Progenitor cell of endocrine pancreas (in vitro differentiated cells): ENCODE data around the gene ABCB9. TPM values are rescaled to one million over a fixed set of nuclear protein-coding genes. Genes with fewer than 3 reads are reported as not detected.
A peak's percentile ranks its signal among the peaks of the same experiment; 100 is the strongest.

Experiments used
- DNase-seq: peaks from one replicate; pipeline ENCODE4 v3.0.0; 2021; ENCODE audit warnings: low spot score; ENCODE audit not compliant: unreplicated experiment
- H3K27ac Mint-ChIP-seq: 2 replicates; pipeline ENCODE4 v1.8.0; 2021; ENCODE audit warnings: mild to moderate bottlenecking, moderate library complexity, mixed read lengths
- H3K27me3 Mint-ChIP-seq: 2 replicates; pipeline ENCODE4 v1.8.0; 2021; ENCODE audit warnings: mixed read lengths
- H3K36me3 Mint-ChIP-seq: 2 replicates; pipeline ENCODE4 v1.8.0; 2022; ENCODE audit warnings: mixed read lengths; ENCODE audit not compliant: insufficient read depth
- H3K4me1 Mint-ChIP-seq: 2 replicates; pipeline ENCODE4 v1.8.0; 2021; ENCODE audit warnings: low read depth, mixed read lengths
- H3K4me3 Mint-ChIP-seq: 2 replicates; pipeline ENCODE4 v1.8.0; 2021; ENCODE audit warnings: low read depth, mild to moderate bottlenecking, moderate library complexity, mixed read lengths
- H3K9me3 Mint-ChIP-seq: 2 replicates; pipeline ENCODE4 v1.8.0; 2021; ENCODE audit warnings: low read depth, mixed read lengths
- CTCF ChIP-seq: fragments of 200-600 bp; sonication (generic); IDR thresholded peaks from one replicate; pipeline ENCODE4 v1.5.0; 2021; ENCODE audit warnings: antibody characterized with exemption, mild to moderate bottlenecking; ENCODE audit not compliant: unreplicated experiment
- total RNA-seq: library from RNA; stranded (reverse); gene quantifications from 2 replicates; pipeline ENCODE4 v1.2.1, GENCODE V29; 2021

The ABCB9 gene
- total RNA-seq, 1 donor from 2014 or later: 10.4 TPM

- Mint-ChIP-seq H3K9me3 (no peaks in the 10 kb centered on the region), H3K4me3 (peak overlapping the region; percentile 29), H3K27ac (no peak overlapping the region), H3K4me1 (peaks cover 21% of the 10 kb centered on the region), H3K36me3 (no peaks in the 10 kb centered on the region), H3K27me3 (no peaks in the 10 kb centered on the region)
- no peak for TF ChIP-seq CTCF
- no peak for DNase-seq
These were observed 11.6 kb upstream of the ABCB9 start for GRCh38 chr12:122977655-122978392.

GRCh38 chr12:122977153-122977552, 10.9 kb upstream of the ABCB9 start:
- peaks cover 21% of the 10 kb centered on the region for H3K4me1 Mint-ChIP-seq
- H3K27me3 Mint-ChIP-seq: no peaks in the 10 kb centered on the region
- no peaks in the 10 kb centered on the region for H3K36me3 Mint-ChIP-seq
- no peak overlapping the region for H3K27ac Mint-ChIP-seq
- H3K9me3 Mint-ChIP-seq: no peaks in the 10 kb centered on the region
- no peak for TF ChIP-seq CTCF
- no peak for DNase-seq
- H3K4me3 Mint-ChIP-seq: peak overlapping the region; percentile 14

GRCh38 chr12:122976648-122976975, 10.3 kb upstream of the ABCB9 start:
- Mint-ChIP-seq H3K4me1 (peaks cover 19% of the 10 kb centered on the region), H3K27ac (no peak overlapping the region), H3K27me3 (no peaks in the 10 kb centered on the region), H3K4me3 (peak overlapping the region; percentile 97), H3K9me3 (no peaks in the 10 kb centered on the region), H3K36me3 (no peaks in the 10 kb centered on the region)
- no peak for TF ChIP-seq CTCF
- no peak for DNase-seq

DNA sequence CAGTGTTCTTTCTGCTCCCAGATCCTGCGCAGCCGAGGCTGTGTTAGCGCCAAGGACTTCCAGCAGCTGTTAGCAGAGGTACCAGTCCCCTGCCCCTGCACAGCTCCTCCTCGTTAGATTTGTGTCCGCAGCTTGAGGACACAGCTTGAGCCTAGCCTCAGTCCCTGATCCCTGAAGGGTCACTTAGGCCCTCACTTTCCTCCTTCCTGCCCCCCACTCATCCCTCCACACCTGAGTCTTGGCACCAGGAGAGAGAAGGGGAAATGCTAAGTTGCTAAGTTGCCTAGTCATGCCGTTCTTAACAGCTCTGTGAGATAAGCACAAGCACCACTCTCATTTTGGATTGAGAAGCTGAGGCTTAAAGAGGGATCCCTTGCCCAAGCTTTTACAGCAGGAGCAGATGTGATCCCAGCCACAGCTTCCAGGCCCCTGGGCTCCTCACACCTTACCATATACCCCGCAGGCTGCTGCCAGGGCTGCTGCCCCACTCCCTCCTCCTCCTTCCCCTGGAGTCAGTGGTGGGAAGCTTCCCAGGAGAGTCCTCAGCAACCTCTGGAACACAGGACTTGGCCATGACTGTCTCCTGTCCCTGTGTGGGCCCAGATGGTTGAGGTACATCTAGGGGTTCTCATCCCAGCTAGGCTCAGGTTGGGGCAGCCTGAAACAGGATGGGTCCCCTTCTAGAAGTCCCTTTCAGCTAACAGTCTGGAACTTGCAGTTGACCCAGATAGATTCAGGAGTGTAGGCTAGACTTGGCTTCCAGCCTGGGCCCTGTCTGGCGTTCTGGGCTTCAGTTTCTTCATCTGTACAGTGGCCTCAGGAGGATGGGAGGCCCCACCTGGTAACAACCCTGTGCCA, 9.8 kb upstream of the ABCB9 start:
- no peaks in the 10 kb centered on the region for H3K9me3 Mint-ChIP-seq
- no peaks in the 10 kb centered on the region for H3K27me3 Mint-ChIP-seq
- peak overlapping the region; percentile 97 for H3K4me3 Mint-ChIP-seq
- H3K4me1 Mint-ChIP-seq: peaks cover 16% of the 10 kb centered on the region
- no peak for TF ChIP-seq CTCF
- no peak for DNase-seq
- H3K36me3 Mint-ChIP-seq: no peaks in the 10 kb centered on the region
- peak overlapping the region; percentile 99 for H3K27ac Mint-ChIP-seq

DNA sequence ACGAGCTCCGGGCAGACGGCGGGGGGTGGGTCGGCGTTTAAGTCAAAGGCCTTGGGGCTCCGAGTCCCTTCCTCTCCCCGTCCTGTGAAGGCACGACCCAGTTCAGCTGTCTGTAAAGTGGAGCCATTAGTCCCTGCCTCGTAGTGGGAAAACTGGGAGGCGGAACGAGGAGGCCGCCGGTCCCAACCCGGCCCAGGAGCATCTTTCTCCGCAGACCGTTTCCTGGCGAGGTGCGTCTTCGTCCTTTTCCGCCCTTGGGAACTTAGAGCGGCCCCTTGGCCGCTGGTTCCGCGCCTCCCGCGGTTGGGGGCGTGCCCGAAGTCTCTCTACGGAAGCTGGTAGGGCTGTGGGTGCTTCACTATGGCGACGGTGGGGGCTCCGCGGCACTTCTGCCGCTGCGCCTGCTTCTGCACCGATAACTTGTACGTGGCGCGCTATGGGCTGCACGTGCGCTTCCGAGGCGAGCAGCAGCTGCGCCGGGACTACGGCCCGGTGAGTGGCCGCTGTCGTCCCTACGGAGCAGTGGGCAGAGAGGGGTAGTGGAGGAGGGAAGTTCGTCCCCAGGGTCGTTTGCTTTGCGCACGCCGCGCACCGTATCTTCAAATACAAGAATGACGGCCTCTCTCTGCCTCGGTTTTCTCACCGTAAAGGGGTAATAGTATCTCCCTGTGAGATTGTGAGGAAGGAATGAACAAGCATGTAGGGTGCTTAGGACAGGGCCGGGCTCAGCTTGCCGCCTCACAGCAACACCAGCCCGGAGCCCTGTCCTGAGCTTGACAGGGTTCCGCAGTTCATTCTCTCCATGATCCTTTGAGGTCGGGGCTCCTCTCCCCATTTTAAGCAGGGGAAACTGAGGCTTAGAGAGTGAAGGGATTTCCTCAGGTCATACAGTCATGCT, 8.9 kb upstream of the ABCB9 start, which contains the start of gene OGFOD2:
Gene OGFOD2, plus strand, starts transcription at position 353 of the 898 bp plus-strand sequence. Its CDS starts 8 bp downstream, at position 361.
- Mint-ChIP-seq H3K9me3 (no peaks in the 10 kb centered on the region), H3K4me3 (peak within 1 kb of the TSS; percentile 97), H3K27me3 (no peaks in the 10 kb centered on the region), H3K4me1 (peaks cover 15% of the 10 kb centered on the region), H3K27ac (peak within 1 kb of the TSS; percentile 99), H3K36me3 (no peaks in the 10 kb centered on the region)
- no peak for TF ChIP-seq CTCF
- DNase-seq: peak; percentile 76
